DMS153 (cell line): Measurements from ENCODE around the gene KDM4C.
"Not testable (repeated sequence)": the region's sequence is repeated elsewhere in the genome, so short reads cannot be mapped to it uniquely, and the experiment has no call there.

Source experiments
- DNase-seq: peaks from one replicate; lab custom pipeline; 2025; lab: John Stamatoyannopoulos, UW

KDM4C gene

DNA sequence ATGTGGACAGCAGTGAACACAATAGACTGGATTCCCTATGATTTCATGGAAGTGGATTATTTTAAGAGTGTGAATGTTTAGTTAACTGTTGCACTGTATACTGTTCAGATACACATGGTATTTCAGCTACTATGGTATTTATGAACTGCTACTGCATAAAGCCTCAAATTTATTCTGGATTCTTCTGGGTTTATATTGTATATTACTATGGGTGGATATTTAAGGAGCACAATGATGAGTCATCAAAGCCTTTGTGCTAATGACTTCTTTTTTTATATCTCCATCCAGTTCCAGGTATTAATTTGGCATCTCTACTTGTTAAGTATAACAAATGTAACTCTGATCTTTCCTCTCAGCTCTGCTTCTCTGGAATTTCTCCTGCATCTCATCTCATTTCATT, 6.8 kb downstream of the KDM4C start:
- no peak for DNase-seq

DNA sequence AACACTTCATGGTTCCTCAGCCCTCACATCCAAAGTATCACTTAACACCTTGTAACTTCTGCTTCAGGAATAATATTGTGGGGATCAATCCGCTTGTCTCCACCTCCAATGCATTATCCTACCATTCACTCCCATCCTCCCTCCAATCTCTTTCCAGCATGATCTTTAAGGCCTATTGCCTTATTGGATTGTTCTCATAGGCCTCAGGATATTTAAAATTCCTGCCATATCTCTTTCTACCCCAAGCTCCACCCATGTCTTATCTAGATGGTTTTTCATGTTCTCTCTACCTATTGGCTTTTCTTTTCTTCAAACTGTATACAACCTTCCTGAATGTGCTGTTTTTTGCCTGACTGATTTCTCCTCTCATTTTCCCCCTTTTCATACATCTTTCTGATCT, 7.2 kb downstream of the KDM4C start:
- no peak for DNase-seq

DNA sequence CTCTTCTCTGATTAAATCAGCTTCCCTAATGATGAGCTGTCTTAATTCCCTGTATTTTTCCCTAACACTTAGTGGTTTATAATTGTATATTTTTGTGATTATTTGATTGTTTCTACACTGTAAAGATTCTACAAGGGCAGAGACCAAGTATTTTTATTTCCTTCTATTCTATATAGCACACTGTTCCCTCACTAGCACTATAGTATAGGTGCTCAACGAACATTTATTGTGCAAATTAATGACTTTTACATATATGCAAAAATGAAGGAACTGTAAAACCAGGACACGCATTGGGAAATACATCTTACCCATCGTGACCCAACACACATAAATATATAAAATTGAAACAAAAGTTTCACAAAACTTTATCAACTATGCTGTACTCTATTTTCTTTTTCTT, 7.6 kb downstream of the KDM4C start:
- DNase-seq, result no peak

DNA sequence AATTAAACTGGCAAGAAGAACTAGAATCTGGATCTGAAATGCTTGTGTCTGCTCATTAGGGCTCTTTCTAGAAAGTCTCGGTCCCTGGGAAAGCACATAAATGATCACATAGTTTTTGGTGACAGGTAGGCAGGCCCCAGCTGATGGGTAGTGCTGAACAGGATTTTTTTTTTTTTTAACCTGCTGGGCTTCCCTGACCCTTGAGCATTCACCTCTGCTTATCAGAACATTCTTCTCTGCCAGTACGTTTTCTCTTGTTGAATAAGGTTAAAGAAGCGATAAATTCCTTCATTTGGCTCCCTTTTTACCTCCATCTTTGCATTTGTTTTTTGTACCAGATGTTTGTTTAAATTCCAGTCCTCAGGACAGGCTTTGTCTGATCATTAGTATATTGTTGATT, 8.8 kb downstream of the KDM4C start:
- no peak for DNase-seq

DNA sequence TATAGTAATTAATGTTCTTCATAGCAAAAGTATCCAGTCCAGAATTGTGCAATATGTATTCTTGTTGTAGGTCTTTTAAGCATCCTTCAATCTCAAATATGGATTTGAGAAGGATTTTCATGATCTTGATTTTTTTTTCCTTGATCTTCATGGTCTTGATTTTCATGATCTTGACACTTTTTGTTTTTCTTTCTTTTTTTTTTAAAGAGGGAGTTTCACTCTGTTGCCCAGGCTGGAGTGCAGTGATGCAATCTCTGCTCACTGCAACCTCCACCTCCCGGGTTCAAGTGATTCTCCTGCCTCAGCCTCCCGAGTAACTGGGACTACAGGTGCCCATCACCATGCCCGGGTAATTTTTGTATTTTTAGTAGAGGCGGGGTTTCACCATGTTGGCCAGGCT, 10.8 kb downstream of the KDM4C start:
- not testable (repeated sequence) for DNase-seq

DNA sequence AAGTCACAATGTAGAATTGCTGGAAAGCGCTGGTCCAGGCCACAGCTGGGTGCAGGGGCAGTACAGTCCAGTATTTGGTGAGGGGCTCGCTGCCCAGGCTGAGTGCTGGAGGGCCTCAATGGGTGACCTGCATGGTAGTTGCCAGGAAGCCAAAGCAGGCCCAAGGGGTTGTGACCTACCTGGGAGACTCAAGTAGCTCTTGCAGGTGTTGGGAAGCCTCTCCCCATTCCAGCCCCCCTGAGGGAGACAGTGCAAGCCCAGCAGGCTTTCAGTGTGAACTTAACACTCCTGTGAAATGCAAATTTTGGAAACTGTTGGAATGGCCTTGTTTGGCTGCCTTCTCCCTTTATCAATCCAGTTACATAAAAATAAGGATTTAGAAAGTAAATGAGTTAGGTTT, 13.9 kb downstream of the KDM4C start:
- no peak for DNase-seq

DNA sequence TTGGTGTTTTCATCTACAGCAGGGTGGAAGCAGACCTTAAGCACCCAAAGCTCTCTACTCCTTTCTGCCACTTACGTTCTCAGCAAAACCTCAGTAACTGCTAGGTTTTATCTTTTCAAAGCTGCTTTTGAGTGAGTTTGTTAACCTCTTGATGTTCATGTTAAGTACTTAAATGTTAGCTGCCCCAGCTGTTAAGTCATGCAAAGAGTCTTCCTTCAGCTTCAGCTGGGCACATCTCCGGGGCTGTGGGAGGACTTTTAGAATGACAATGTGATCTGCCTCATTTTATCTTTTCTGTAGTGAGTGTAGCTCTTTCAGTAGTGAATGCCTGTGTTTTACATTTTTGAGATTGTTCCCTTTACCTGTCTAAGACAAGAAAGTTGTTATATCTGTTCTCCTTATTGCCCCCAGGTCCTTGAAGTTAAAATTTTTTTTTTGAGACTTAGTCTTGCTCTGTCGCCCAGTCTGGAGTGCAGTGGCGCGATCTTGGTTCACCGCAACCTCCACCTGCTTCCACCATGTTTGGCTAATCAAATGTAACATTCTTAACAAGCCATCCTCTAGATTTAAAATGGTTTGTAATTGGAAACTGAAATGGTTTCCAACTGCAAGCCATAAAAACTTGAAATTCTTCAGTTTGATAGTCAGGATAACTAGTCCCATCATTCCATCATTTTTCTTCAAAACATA, 19.6 kb downstream of the KDM4C start:
- no peak for DNase-seq

DNA sequence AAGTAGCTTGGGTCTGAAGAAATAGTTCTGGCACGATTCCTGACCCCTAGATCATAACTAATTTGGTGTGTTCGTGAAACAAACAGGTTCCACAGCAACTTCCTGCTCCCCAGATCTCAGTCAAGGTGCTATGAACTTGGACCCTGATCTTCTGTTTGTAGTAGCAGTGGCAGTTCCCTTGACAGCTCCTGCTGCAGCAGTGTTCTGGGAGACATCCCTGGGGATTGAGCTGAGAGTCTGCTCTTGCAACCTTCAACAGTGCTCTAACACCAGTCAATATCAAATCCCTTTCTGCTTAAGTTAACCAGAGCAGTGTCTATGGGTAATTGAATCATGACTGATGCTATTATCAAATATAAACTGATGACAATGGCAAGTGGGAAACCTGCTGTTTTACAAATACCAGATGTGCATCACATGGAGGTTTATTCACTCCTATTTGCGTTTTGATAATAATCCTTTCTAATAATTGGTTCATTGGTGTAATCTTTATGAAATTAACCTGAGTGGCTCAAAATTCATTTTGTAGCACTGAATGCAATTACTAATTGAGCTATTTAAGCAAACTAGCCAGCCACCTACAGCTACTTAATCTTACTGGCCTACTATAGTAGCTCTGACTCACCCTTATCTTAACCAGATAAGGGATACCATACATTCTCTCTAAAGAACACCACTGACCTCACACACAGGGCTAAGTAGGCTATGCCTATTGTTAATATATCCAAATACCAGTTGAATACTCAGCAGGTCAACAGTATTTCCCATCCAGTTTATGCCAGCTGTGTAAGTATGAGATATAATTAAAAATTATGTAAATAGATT, 21.9 kb downstream of the KDM4C start:
- no peak for DNase-seq

DNA sequence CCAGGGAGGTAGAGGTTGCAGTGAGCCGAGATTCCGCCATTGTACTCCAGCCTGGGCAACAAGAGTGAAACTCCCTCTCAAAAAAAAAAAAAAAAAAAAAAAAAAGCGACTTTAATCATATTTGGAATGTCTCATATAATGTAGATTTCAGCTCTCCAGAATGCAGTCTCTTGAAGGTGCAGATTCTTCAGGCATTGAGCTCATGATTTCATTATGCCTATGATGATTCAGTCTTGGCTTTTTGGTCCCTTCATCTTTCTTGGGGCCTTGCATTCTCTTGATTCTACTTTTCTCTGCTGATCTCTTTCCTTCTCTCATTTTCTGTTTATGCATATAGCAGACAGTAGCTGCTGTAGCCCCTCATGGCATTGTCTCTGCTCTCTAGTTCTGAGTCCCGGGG, 22.9 kb downstream of the KDM4C start:
- DNase-seq, result no peak

DNA sequence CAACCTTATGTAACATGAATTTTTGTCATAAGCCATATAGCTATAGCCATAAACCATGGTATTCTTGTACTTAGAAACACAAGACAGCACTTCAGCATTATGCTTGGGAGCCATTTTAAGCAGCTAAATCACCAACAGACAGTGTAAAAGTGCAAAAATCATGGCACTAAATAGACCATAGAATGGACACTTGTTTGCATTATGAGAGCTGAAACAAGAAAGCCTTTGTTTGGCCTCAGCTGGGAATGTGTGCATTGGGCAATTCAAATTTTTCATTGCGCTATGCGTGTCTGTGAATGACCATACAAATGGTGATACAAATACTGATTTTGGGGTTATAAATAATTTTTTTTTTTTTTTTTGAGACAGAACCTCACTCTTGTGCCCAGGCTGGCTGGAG, 23.7 kb downstream of the KDM4C start:
- DNase-seq, result no peak

DNA sequence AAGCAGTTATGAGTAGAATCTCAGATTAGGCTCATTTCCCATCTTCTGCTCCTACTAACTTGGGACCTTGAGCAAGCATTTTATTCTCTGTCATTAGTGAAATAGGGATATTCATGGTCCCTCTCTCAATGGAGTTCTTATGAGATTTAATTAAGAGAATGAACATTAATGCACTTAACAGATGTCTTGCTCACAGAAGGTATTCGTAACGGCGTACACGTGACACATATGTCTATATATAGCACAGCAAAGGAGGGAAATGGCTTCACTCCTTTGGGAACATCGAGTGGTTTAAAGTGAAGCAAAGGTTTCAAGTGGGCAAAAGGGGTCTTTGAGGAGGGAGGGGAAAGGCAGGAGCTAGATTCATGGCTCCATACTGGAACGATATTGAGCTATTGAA, 24.6 kb downstream of the KDM4C start:
- DNase-seq, result no peak

DNA sequence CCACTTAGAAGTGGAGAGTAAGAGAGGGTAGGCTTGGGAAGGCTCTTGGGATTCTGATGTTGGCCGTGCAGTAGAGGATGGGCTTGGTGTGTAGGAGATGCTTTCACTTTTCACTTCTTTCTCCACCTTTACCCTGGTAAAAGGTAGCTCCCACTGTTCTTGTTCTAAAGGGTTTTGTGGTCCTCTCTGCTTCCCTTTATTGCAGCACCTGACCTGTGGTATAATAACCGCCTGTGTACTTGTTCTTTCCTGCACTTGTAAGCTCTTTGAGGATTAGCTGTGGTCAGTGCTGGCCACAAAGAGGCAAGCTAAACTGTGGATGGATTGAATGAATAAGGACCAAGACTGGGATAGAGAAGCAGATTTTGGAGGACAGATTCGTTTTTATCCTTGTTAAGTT, 25.2 kb downstream of the KDM4C start:
- no peak for DNase-seq

DNA sequence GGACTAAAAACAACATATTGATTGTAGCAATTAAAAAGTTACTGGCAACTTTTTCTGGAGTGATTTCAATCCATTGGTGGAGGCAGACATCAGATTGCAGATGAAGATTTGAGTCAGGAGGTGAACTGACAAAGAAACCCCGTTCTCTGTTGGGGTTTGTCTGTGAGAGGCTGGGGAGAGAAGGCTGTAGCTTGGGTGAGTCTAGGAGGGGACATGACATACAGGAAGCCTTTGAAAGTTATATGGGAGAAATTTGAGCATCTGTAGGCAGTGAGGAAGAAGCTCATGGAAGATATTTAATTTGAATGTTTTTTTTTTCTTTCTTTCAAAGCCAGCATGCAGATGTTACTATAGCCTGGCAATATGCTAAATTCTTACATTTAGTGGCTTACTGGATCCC, 26.0 kb downstream of the KDM4C start:
- no peak for DNase-seq

DNA sequence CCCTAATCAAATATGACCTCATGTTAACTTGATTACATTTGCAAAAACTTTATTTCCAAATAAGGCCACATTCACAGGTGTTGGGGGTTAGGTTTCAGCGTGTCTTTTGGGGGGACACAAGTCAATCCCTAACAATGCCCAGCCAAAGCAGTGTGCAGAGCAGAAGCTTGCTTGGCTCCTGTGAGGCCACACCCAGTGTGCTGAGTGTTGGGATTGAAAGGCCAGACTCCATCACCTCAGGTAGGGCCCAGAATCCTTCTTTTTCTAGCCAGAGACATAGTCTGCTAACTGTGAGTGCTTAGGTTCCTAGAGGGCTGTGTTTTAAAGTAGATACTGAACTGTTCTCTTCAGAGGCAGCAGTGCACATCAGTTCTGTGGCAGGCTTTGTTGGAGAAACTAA, 27.9 kb downstream of the KDM4C start:
- no peak for DNase-seq

DNA sequence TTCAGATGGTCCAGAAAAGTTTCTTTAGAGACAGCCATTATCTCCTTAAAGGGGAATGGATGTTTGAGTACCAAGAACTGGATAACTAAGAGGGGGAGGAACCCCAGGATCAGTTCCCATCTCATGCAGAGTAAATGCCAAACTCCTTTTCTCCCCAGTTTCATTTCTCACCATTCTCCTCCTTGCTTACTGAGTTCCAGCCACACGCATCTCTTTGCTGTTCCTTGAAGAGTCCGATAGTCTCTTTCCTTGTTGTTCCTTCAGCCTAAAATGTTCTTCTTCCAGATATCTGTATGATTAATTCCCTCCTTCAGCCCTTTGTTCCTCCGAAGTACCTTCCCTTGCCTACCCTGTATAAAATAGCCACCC, 30.0 kb downstream of the KDM4C start:
- DNase-seq, result no peak

DNA sequence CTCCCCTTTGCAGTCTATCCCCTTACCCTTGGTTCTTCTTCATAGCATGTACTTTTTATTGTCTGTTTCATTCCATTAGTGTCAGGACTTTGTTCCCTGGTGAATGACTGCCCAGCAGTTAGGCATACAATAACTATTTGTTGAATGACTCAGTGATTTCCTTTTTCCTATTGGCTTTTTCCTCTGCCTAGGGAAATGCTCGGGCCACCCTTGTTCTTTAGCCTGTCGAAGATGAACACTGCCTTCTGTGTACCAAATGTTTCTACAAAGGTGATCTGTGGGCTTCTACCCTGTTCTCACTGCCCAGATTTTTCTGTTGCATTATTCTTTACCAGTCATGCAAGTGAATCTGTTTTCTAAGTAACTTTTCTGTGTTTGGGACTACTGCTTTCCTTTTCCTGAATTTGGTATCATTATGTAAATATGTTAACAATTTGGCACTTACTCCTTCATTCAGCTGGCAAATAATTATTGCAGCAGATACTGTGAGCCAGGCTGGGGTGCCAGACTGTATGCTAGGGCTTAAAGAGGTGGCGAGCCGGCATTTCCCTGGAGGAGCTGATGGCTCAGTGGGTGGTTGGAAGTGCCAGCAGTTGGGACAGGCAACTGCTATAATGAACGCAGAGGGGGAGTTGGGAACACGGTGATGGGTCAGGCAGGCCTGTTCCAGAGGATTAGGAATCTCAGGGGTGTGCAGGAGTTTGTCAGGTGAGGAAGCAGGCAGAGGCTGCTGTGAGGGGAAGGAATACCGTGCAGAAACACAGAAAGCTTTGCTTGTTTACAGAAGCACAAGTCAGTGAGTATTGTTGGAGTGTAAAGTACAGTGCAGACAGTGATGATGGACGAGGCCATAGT, 30.6 kb downstream of the KDM4C start:
- DNase-seq, result no peak

DNA sequence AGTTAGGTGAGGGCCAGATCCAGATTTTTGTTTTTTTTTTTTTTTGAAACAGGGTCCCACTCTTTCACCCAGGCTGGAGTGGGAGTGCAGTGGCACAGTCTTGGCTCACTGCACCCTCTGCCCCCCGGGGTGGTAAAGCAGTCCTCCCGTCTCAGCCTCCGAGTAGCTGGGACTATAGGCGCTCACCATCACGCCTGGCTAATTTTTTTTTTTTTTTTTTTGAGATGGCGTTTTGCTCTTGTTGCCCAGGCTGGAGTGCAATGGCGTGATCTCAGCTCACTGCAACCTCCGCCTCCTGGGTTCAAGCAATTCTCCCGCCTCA, 31.2 kb downstream of the KDM4C start:
- DNase-seq, result not testable (repeated sequence)

DNA sequence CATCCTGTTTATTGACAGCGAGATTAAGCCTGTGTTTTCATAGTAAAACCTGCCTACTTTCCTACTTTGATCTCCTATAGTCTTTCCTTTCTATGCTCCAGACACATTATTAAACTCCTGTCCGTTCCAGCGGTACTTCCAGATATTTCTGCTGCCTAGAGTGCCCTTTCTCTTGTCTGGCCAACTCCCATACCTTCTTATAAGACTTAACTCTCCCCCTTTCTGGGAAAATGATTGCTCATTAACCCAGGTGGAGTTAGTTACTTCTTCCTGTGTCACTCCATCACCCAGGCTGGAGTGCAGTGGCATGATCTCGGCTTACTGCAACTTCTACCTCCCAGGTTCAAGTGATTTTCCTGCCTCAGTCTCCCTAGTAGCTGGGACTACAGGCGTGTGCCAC, 33.1 kb downstream of the KDM4C start:
- no peak for DNase-seq

DNA sequence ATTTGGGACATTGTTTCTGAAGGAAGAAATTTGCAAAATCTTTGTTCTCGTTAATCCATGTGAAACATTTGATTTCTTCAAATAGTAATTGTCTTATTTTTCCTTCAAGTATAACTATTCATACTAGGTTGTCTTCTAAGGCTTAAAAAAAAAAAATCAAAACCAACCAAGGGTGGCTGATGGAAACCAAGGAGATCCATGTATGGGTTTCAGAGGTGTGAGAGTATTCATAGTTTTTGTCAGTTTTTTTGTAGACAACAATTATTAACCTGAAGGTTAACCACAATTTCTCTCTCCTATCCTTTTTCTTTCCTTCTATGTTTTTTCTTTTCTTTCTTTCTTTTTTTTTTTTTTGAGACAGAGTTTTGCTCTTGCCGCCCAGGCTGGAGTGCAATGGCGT, 35.4 kb downstream of the KDM4C start:
- DNase-seq, result no peak

DNA sequence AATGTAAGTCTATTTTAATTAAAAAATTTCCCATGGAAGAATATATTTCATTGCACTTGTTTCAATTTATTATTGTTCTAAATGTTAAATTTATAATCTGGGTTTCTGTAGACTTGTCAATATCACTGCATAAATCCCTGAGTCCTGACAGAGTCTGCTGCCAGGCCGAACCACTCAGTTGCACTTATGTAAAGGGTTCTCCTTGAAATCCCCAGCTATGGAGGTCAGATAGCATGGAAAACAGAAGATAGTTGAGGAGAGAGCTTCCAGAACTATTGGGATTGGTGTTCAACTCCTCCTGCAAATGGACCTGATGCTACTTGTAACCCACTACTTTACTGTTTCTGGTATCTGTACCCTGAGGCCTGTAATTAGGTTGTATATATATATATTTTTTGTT, 37.2 kb downstream of the KDM4C start:
- no peak for DNase-seq

DNA sequence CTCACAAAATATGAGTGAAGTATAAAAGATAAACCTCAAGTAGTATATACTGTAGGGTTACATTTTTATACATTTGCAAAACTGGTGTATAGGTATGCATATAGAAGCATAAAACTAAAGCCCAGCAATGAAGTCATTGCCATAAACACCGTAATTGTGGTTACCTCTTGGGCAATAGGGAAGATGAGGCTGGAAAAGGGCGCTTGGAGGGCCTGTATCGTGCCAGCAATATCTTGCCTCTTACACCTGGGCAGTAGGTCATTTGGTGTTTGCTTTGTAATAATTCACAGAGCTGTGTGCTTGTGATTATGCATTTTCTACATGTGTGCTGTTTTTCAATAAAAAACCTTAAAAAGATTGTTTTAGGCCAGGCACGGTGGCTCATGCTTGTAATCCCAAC, 45.2 kb downstream of the KDM4C start:
- no peak for DNase-seq

DNA sequence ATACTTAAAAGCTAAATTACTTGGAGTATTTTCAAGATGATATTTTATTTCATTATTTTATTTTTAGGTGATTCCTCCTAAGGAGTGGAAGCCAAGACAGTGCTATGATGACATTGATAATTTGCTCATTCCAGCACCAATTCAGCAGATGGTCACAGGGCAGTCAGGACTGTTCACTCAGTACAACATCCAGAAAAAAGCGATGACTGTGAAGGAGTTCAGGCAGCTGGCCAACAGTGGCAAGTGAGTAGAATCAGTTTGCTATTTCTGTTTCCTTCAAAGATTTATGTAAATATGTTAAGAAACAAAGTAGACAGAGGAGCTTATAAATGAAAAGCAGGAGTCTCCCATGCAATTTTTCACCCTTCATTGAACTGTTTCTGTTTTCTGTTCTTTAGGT, 47.8 kb downstream of the KDM4C start:
- no peak for DNase-seq

DNA sequence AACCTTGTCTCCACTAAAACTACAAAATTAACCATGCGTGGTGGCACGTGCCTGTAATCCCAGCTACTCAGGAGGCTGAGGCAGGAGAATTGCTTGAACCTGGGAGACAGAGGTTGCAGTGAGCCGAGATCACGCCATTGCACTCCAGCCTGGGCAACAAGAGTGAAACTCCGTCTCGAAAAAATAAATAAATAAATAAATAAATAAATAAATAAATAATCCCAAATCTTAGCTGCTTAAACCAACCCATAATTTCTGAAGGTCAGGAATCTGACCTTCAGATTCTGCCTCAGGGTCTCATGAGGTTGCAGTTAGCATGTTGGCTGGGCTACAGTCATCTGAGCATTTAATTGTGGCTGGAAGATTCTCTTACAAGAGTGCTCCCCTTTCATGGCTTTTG, 48.5 kb downstream of the KDM4C start:
- not testable (repeated sequence) for DNase-seq
